H1 (cell line): ENCODE results near the gene HTATIP2. TPM values are rescaled to one million over a fixed set of nuclear protein-coding genes. Genes with fewer than 3 reads are reported as not detected.

Experiments used
- CTCF ChIA-PET: fragments of 300-600 bp; sonication (Branson Sonifier 250); formaldehyde crosslinking; loops from one replicate; lab custom pipeline; 2021; ENCODE audit not compliant: partially characterized antibody; lab: Charles Lee
- POLR2A ChIA-PET: fragments of 300-600 bp; sonication (Branson Sonifier 250); formaldehyde crosslinking; loops from one replicate; lab custom pipeline; 2021; ENCODE audit warnings: inconsistent platforms; ENCODE audit not compliant: partially characterized antibody; lab: Charles Lee
- DNase-seq, 2 experiments: peaks; one replicate each; pipeline versions ENCODE4 v3.0.0 to v3.0.0-alpha.2; 2010 to 2022; ENCODE audit warnings: low spot score in 2 of 2, low read depth in 1 of 2, mixed read lengths in 1 of 2
- FAIRE-seq: peaks from 2 replicates; lab custom pipeline; 2011; peaks lifted over from hg19 to GRCh38; lab: Jason Lieb, UNC
- H2AFZ ChIP-seq: 2 replicates; pipeline ENCODE4 v1.8.1; 2012; ENCODE audit warnings: low read length, inconsistent platforms
- H2AK5ac ChIP-seq: 2 replicates; pipeline ENCODE4 v1.6.1; 2013; ENCODE audit warnings: low read depth, low read length
- H2BK120ac ChIP-seq: replicated peaks from 2 replicates; pipeline ENCODE3; 2013; ENCODE audit warnings: low read depth, low read length, inconsistent platforms
- H2BK12ac ChIP-seq: 2 replicates; pipeline ENCODE4 v1.6.1; 2013; ENCODE audit warnings: low read depth, low read length
- H2BK15ac ChIP-seq: 2 replicates; pipeline ENCODE4 v1.6.1; 2013; ENCODE audit warnings: low read length
- H2BK20ac ChIP-seq: 2 replicates; pipeline ENCODE4 v1.6.1; 2013; ENCODE audit warnings: low read length
- H2BK5ac ChIP-seq: 2 replicates; pipeline ENCODE4 v1.6.1; 2013; ENCODE audit warnings: low read depth, low read length
- H3K14ac ChIP-seq: 2 replicates; pipeline ENCODE4 v1.6.1; 2013; ENCODE audit warnings: inconsistent platforms; ENCODE audit not compliant: insufficient read length
- H3K18ac ChIP-seq: 2 replicates; pipeline ENCODE4 v1.6.1; 2013; ENCODE audit warnings: low read length; ENCODE audit errors: extremely low read depth
- H3K23ac ChIP-seq: 2 replicates; pipeline ENCODE4 v1.6.1; 2013; ENCODE audit warnings: inconsistent platforms; ENCODE audit not compliant: insufficient read length
- H3K23me2 ChIP-seq: 2 replicates; pipeline ENCODE4 v1.6.1; 2013; ENCODE audit warnings: low read depth, low read length
- H3K27ac ChIP-seq: 2 replicates; pipeline ENCODE4 v1.6.1; 2011; ENCODE audit warnings: low read depth, low read length, inconsistent platforms
- H3K27me3 ChIP-seq, 4 experiments: replicated peaks in 1 of 4; 1 replicate in 1 of 4; 2 replicates in 3 of 4; pipeline versions ENCODE4 v1.6.1 to v1.8.1; 2011 to 2013; ENCODE audit warnings: low read length in 3 of 4, mild to moderate bottlenecking in 3 of 4, inconsistent platforms in 2 of 4, mixed read lengths in 2 of 4, moderate library complexity in 1 of 4; ENCODE audit not compliant: control insufficient read depth in 3 of 4, insufficient read depth in 3 of 4; ENCODE audit errors: extremely low read depth in 1 of 4
- H3K36me3 ChIP-seq, 4 experiments: 2 replicates each; pipeline versions ENCODE4 v1.6.1 to v1.8.1; 2011 to 2013; ENCODE audit warnings: mild to moderate bottlenecking in 4 of 4, low read length in 3 of 4, moderate library complexity in 2 of 4, control low read depth in 1 of 4, inconsistent platforms in 1 of 4; ENCODE audit not compliant: insufficient read depth in 4 of 4, control insufficient read depth in 2 of 4
- H3K4ac ChIP-seq: replicated peaks from 2 replicates; pipeline ENCODE3; 2013; ENCODE audit warnings: low read length, low read depth, mixed read lengths, inconsistent platforms; ENCODE audit not compliant: insufficient read length
- H3K4me1 ChIP-seq, 4 experiments: replicated peaks in 1 of 4; 1 replicate in 1 of 4; 2 replicates in 3 of 4; pipeline versions ENCODE4 v1.6.1 to v1.8.1; 2011 to 2013; ENCODE audit warnings: low read length in 3 of 4, inconsistent platforms in 2 of 4, mixed read lengths in 1 of 4; ENCODE audit not compliant: insufficient read depth in 4 of 4, control insufficient read depth in 3 of 4
- H3K4me2 ChIP-seq, 2 experiments: 2 replicates each; pipeline versions ENCODE4 v1.6.1 to v1.8.1; 2011 to 2013; ENCODE audit warnings: low read depth in 2 of 2, low read length in 2 of 2, control low read depth in 1 of 2, inconsistent platforms in 1 of 2, mild to moderate bottlenecking in 1 of 2; ENCODE audit not compliant: insufficient read depth in 1 of 2
- H3K4me3 ChIP-seq, 4 experiments: fragments of 200-600, 300-600 bp in 1 of 4; sonication (generic), shearing (Covaris generic), sonication (Bioruptor Twin) in 1 of 4; 2 replicates each; pipeline versions ENCODE4 v1.5.1 to v1.8.1; 2011 to 2016; ENCODE audit warnings: low read length in 4 of 4, low read depth in 3 of 4, control low read depth in 2 of 4, inconsistent platforms in 2 of 4, mild to moderate bottlenecking in 2 of 4, mixed read lengths in 1 of 4, moderate library complexity in 1 of 4; ENCODE audit not compliant: insufficient read depth in 2 of 4; ENCODE audit errors: extremely low read depth in 1 of 4
- H3K56ac ChIP-seq: replicated peaks from 2 replicates; pipeline ENCODE3; 2013; ENCODE audit warnings: low read depth, mild to moderate bottlenecking, mixed read lengths, low read length, inconsistent platforms; ENCODE audit not compliant: insufficient read length
- H3K79me1 ChIP-seq: 2 replicates; pipeline ENCODE4 v1.6.1; 2013; ENCODE audit warnings: low read depth, low read length, control low read depth
- H3K79me2 ChIP-seq, 2 experiments: 2 replicates each; pipeline versions ENCODE4 v1.6.1 to v1.8.1; 2012 to 2013; ENCODE audit warnings: low read length in 2 of 2, mild to moderate bottlenecking in 2 of 2, inconsistent platforms in 1 of 2; ENCODE audit not compliant: insufficient read depth in 2 of 2, control insufficient read depth in 1 of 2
- H3K9ac ChIP-seq, 4 experiments: replicated peaks in 1 of 4; 1 replicate in 1 of 4; 2 replicates in 3 of 4; pipeline versions ENCODE4 v1.6.1 to v1.8.1; 2011 to 2013; ENCODE audit warnings: low read depth in 3 of 4, low read length in 3 of 4, control low read depth in 2 of 4, mild to moderate bottlenecking in 2 of 4, moderate library complexity in 2 of 4, inconsistent platforms in 1 of 4; ENCODE audit errors: extremely low read depth in 1 of 4
- H3K9me3 ChIP-seq, 2 experiments: 2 replicates each; pipeline versions ENCODE4 v1.6.1 to v1.8.1; 2012 to 2013; ENCODE audit warnings: mild to moderate bottlenecking in 2 of 2, moderate library complexity in 2 of 2, control low read depth in 1 of 2, inconsistent platforms in 1 of 2, low read depth in 1 of 2, low read length in 1 of 2, mixed read lengths in 1 of 2; ENCODE audit not compliant: insufficient read depth in 2 of 2
- H4K20me1 ChIP-seq, 2 experiments: replicated peaks in 1 of 2; 2 replicates each; pipeline versions ENCODE3 to v1.8.1; 2011 to 2013; ENCODE audit warnings: inconsistent platforms in 2 of 2, low read length in 2 of 2, mild to moderate bottlenecking in 1 of 2; ENCODE audit not compliant: insufficient read depth in 2 of 2, control insufficient read depth in 1 of 2
- H4K5ac ChIP-seq: 2 replicates; pipeline ENCODE4 v1.6.1; 2013; ENCODE audit warnings: low read length, low read depth, mixed read lengths, inconsistent platforms; ENCODE audit not compliant: insufficient read length
- H4K8ac ChIP-seq: 2 replicates; pipeline ENCODE4 v1.8.0; 2013; ENCODE audit warnings: mild to moderate bottlenecking, moderate library complexity, low read length, inconsistent platforms; ENCODE audit not compliant: insufficient read depth; ENCODE audit errors: extremely low read depth
- H4K91ac ChIP-seq: replicated peaks from 2 replicates; pipeline ENCODE3; 2013; ENCODE audit warnings: low read length, mixed read lengths, inconsistent platforms; ENCODE audit not compliant: insufficient read length
- CEBPB ChIP-seq: IDR thresholded peaks from 2 replicates; pipeline ENCODE4 v1.6.1; 2012; ENCODE audit warnings: low read depth, low read length
- FOSL1 ChIP-seq: IDR thresholded peaks from 2 replicates; pipeline ENCODE4 v1.6.1; 2011; ENCODE audit warnings: mild to moderate bottlenecking, low read depth, low read length, moderate library complexity; ENCODE audit not compliant: insufficient read depth
- JUN ChIP-seq: IDR thresholded peaks from 2 replicates; pipeline ENCODE4 v1.6.1; 2011; ENCODE audit warnings: low read depth, mild to moderate bottlenecking, improper control_type of control experiment, low read length
- JUND ChIP-seq: IDR thresholded peaks from 2 replicates; pipeline ENCODE4 v1.6.1; 2011; ENCODE audit warnings: mild to moderate bottlenecking, improper control_type of control experiment, low read length
- KDM1A ChIP-seq: fragments of 200-600, 300-600 bp; sonication (generic); IDR thresholded peaks from 2 replicates; pipeline ENCODE4 v1.7.1; 2016; ENCODE audit warnings: mild to moderate bottlenecking, low read length, borderline replicate concordance
- MAFK ChIP-seq: IDR thresholded peaks from 2 replicates; pipeline ENCODE4 v1.6.1; 2012; ENCODE audit warnings: low read depth, mild to moderate bottlenecking, improper control_type of control experiment, low read length
- NRF1 ChIP-seq: IDR thresholded peaks from 2 replicates; pipeline ENCODE4 v1.6.1; 2011; ENCODE audit warnings: mild to moderate bottlenecking, low read depth, low read length, improper control_type of control experiment
- POLR2A ChIP-seq, 2 experiments: IDR thresholded peaks; 1 replicate in 1 of 2; 2 replicates in 1 of 2; pipeline ENCODE4 v1.6.1; 2011; ENCODE audit warnings: low read depth in 2 of 2, low read length in 2 of 2, mild to moderate bottlenecking in 2 of 2; ENCODE audit errors: control extremely low read depth in 1 of 2
- SIX5 ChIP-seq: IDR thresholded peaks from 2 replicates; pipeline ENCODE4 v1.6.1; 2011; ENCODE audit warnings: mild to moderate bottlenecking, low read depth, low read length
- TBP ChIP-seq: IDR thresholded peaks from 2 replicates; pipeline ENCODE4 v1.6.1; 2011; ENCODE audit warnings: low read depth, low read length, improper control_type of control experiment
- WGBS, 2 experiments: shearing (Covaris generic) in 1 of 2; methylation state at CpG; one replicate each; pipeline versions ENCODE4 v1.1.6 to v1.1.7; 2013 to 2015; ENCODE audit warnings: low lambda C conversion rate in 2 of 2, mixed read lengths in 2 of 2, inconsistent platforms in 1 of 2, low coverage in 1 of 2, missing lambda C conversion rate in 1 of 2; ENCODE audit not compliant: insufficient replicate concordance in 2 of 2, insufficient coverage in 1 of 2, insufficient read length in 1 of 2; ENCODE audit errors: extremely low coverage in 1 of 2, missing lambda C conversion rate in 1 of 2; 5-methylcytosine and 5-hydroxymethylcytosine counted together
- polyA plus RNA-seq, 7 experiments: library from polyadenylated mRNA; depleted of rRNA in 3 of 7; stranded (reverse) in 5 of 7; unstranded in 2 of 7; fragments of >200 nt in 5 of 7; fragments of 200-250 nt in 2 of 7; gene quantifications; 1 replicate in 5 of 7; 2 replicates in 1 of 7; 4 replicates in 1 of 7; pipeline versions ENCODE4 v1.2.1 to v1.2.3, GENCODE V29; 2011 to 2013; ENCODE audit warnings: missing spikeins in 2 of 7, mixed read lengths in 2 of 7
- total RNA-seq: library from RNA; stranded (reverse); fragmentation: NEBNext Ultra II Directional; extraction: Animal tissue kit (Norgen Biotek cat#: 25700); gene quantifications from 2 replicates; pipeline ENCODE4 v1.2.1, GENCODE V29; 2021
- TF ChIP-seq, protein P1 (sequence below): IDR thresholded peaks from 2 replicates; pipeline ENCODE4 v1.6.1; 2012; ENCODE audit warnings: inconsistent platforms

The HTATIP2 gene
- total and polyA plus RNA-seq, 2 of the 8 experiments (the other 6 are each of a cell fraction or from before 2014, with no cell fraction given), result 22.6 to 33.1 TPM

DNA sequence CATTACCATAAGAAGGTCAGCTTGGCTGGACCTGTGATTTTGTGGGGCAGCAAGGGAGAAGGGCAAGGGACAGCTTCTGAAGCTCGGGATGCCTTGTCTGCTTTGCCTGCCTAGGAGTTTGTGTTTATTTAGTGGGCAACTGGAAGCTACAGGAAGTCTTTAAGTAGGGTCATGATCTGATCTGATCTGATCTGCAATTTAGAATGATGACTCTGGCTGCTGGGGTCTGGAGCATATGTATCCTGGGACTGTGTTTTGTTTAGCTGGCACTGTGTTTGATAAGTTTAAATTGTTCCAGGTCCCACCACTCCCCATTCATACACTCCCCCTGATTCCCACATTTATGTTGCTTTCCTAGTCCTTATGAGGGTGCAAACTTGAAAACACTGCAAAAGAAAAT lies 47.7 kb upstream of the HTATIP2 start:
- ChIA-PET CTCF (interaction anchor here (1.2 kb wide), 1 partner anchor 38 kb away, joined by 3 read pairs; no protein-coding TSS in a partner anchor), POLR2A (no interaction called here)
- H2BK20ac ChIP-seq, result no peak overlapping the region
- no peaks in the 10 kb centered on the region for H3K79me2 ChIP-seq
- no peaks in the 10 kb centered on the region for H3K9me3 ChIP-seq
- H3K36me3 ChIP-seq, result no peaks in the 10 kb centered on the region
- no peak overlapping the region for H2BK12ac ChIP-seq
- TF ChIP-seq TBP, result no peak
- TF ChIP-seq JUN, result no peak
- TF ChIP-seq MAFK, result no peak
- TF ChIP-seq, protein P1, sequence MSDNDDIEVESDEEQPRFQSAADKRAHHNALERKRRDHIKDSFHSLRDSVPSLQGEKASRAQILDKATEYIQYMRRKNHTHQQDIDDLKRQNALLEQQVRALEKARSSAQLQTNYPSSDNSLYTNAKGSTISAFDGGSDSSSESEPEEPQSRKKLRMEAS, result no peak
- TF ChIP-seq SIX5, result no peak
- no peak for TF ChIP-seq JUND
- TF ChIP-seq CEBPB, result no peak
- no peak for TF ChIP-seq FOSL1
- TF ChIP-seq NRF1, result no peak
- no peak for TF ChIP-seq POLR2A (IDR thresholded peaks at IDR 0.05; ENCODE audit: control extremely low read depth in 1 of 2, low read depth in 2 of 2, low read length in 2 of 2)
- no peak for TF ChIP-seq KDM1A
- no peak overlapping the region for H4K91ac ChIP-seq
- no peak overlapping the region for H3K4me3 ChIP-seq
- DNase-seq (no peak), FAIRE-seq (no peak)
- H3K27ac ChIP-seq, result no peak overlapping the region
- H2BK15ac ChIP-seq, result no peak overlapping the region
- H2AFZ ChIP-seq, result no peak overlapping the region; the same call in 1 of the 2 replicates
- H3K56ac ChIP-seq, result no peak overlapping the region
- no peak overlapping the region for H3K9ac ChIP-seq
- H3K23me2 ChIP-seq, result no peaks in the 10 kb centered on the region
- no peak overlapping the region for H2BK5ac ChIP-seq
- no peak overlapping the region for H4K5ac ChIP-seq
- no peak overlapping the region for H3K23ac ChIP-seq
- WGBS, 2 experiments, result 85% methylated on average over 1 of the region's 1 CpG; no CpG with 5 or more reads in 1 of the 2 experiments
- H3K4ac ChIP-seq, result no peak overlapping the region
- H3K18ac ChIP-seq, result no peak overlapping the region
- H3K4me2 ChIP-seq, result no peak overlapping the region
- no peaks in the 10 kb centered on the region for H4K20me1 ChIP-seq
- no peaks in the 10 kb centered on the region for H3K4me1 ChIP-seq
- no peak overlapping the region for H3K14ac ChIP-seq
- no peak overlapping the region for H2AK5ac ChIP-seq
- H3K79me1 ChIP-seq, result no peaks in the 10 kb centered on the region
- H2BK120ac ChIP-seq, result no peak overlapping the region
- no peaks in the 10 kb centered on the region for H3K27me3 ChIP-seq
- H4K8ac ChIP-seq, result no peak overlapping the region
